Endothelial cell (in vitro differentiated cells): Measurements from ENCODE around the gene TGFB3. TPM values are rescaled to one million over a fixed set of nuclear protein-coding genes. Genes with fewer than 3 reads are reported as not detected.
A peak's percentile ranks its signal among the peaks of the same experiment; 100 is the strongest.

Experiments
- DNase-seq: peaks from one replicate; pipeline ENCODE4 v3.0.0; 2021; ENCODE audit warnings: low spot score
- H3K27ac Mint-ChIP-seq: one replicate; pipeline ENCODE4 v1.8.0; 2021; ENCODE audit warnings: mixed read lengths, inconsistent platforms; ENCODE audit not compliant: unreplicated experiment
- H3K27me3 Mint-ChIP-seq: one replicate; pipeline ENCODE4 v1.8.0; 2021; ENCODE audit warnings: mild to moderate bottlenecking, moderate library complexity, mixed read lengths, inconsistent platforms; ENCODE audit not compliant: unreplicated experiment
- H3K36me3 Mint-ChIP-seq: one replicate; pipeline ENCODE4 v1.8.0; 2021; ENCODE audit warnings: mild to moderate bottlenecking, low read depth, mixed read lengths, inconsistent platforms; ENCODE audit not compliant: unreplicated experiment
- H3K4me1 Mint-ChIP-seq: one replicate; pipeline ENCODE4 v1.8.0; 2021; ENCODE audit warnings: mild to moderate bottlenecking, mixed read lengths, inconsistent platforms; ENCODE audit not compliant: unreplicated experiment
- H3K4me3 Mint-ChIP-seq: one replicate; pipeline ENCODE4 v1.8.0; 2021; ENCODE audit warnings: mild to moderate bottlenecking, mixed read lengths, inconsistent platforms; ENCODE audit not compliant: unreplicated experiment
- H3K9me3 Mint-ChIP-seq: one replicate; pipeline ENCODE4 v1.8.0; 2021; ENCODE audit warnings: mixed read lengths, inconsistent platforms; ENCODE audit not compliant: unreplicated experiment
- total RNA-seq: library from RNA; stranded (reverse); fragmentation: NEBNext Ultra II Directional; extraction: Animal tissue kit (Norgen Biotek cat#: 25700); gene quantifications from one replicate; pipeline ENCODE4 v1.2.1, GENCODE V29; 2021; ENCODE audit not compliant: unreplicated experiment
- TF ChIP-seq, protein P1 (sequence below): fragments of 200-600 bp; sonication (generic); IDR thresholded peaks from one replicate; pipeline ENCODE4 v1.5.0; 2021; ENCODE audit warnings: antibody characterized with exemption; ENCODE audit not compliant: unreplicated experiment

The TGFB3 gene
- total RNA-seq, 1 donor from 2014 or later = 1.5 TPM

DNA sequence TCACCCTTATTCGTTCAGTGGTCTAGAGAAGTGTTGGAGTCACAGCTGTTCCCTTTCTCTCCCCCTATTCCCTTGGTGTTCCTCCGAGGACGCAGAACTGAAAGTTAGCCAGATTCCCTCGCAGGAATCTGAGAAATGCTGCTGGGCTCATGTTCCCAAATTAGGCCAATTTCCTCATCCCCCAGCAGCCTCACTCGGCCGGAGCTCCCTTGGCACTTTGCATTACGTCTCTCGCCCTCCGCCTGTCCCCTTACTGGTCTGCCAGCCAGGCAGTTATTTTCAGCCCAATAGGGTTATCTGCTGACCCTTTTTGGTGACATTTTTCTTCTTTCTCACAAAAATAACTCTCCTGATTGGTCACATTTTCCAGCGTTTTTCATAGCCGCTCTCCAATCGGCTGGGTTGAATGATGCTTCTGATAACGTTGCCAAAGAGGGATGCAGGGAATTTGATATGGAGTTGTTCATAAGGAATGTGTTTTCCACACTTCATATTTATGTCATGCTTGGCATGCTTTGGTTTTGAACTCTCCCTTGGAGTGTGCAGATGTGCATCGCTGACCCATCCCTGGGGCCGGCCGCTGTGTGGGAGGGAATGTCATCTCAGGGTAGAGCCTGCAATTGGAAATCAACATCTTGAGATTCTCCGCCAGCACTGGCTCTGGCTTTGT lies 13.7 kb upstream of the TGFB3 start:
- H3K4me3 Mint-ChIP-seq = no peak overlapping the region
- no peaks in the 10 kb centered on the region for H3K27me3 Mint-ChIP-seq
- H3K4me1 Mint-ChIP-seq = peaks cover 5% of the 10 kb centered on the region
- DNase-seq = no peak
- TF ChIP-seq, protein P1, sequence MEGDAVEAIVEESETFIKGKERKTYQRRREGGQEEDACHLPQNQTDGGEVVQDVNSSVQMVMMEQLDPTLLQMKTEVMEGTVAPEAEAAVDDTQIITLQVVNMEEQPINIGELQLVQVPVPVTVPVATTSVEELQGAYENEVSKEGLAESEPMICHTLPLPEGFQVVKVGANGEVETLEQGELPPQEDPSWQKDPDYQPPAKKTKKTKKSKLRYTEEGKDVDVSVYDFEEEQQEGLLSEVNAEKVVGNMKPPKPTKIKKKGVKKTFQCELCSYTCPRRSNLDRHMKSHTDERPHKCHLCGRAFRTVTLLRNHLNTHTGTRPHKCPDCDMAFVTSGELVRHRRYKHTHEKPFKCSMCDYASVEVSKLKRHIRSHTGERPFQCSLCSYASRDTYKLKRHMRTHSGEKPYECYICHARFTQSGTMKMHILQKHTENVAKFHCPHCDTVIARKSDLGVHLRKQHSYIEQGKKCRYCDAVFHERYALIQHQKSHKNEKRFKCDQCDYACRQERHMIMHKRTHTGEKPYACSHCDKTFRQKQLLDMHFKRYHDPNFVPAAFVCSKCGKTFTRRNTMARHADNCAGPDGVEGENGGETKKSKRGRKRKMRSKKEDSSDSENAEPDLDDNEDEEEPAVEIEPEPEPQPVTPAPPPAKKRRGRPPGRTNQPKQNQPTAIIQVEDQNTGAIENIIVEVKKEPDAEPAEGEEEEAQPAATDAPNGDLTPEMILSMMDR = no peak
- no peak overlapping the region for H3K27ac Mint-ChIP-seq
- peaks cover 12% of the 10 kb centered on the region for H3K36me3 Mint-ChIP-seq
- no peaks in the 10 kb centered on the region for H3K9me3 Mint-ChIP-seq

DNA sequence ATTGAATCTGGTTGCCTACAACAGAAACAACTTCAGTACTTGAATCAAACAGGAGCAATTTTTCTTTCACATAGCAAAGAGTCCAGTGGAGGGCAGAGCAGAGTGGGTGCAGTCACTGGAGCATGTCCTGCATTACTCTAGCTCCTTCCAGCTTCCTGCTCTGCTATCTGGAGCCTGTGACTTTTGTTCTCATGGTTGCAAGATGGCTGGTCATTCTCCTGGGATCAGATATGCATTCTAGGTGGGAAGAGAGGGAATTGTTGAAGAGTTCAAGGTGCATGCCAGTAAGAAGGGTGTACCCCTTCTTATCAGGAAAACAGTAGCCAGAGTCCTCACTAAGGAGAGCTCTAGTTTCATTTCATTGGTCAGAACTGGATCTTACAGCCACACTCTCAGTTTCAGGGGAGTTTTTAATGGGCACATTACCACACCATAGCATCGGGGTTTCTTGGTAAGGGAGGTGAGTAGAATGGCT lies 11.8 kb upstream of the TGFB3 start:
- Mint-ChIP-seq H3K9me3 (no peaks in the 10 kb centered on the region), H3K27me3 (no peaks in the 10 kb centered on the region)
- no peak for DNase-seq

DNA sequence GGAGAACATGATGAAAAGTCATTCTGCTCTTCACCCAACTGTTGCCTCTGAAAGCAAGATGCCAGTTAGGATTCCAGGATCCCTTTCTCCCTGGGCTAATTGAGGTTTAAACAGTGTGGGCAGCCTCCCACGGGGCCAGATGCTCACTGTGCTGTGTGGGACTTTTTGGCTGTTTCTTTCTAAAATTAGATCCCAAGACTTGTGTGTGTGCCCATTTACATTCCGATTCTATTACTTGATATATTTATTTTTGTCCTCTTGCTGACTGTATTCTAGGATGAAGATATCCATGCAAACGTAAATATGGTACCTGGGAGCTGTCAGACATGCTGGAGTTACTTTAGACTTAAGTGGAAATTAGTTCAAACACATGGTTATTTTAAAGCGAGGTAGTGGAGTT lies 10.0 kb upstream of the TGFB3 start:
- H3K27ac Mint-ChIP-seq = no peak overlapping the region
- no peak overlapping the region for H3K4me3 Mint-ChIP-seq
- no peak for DNase-seq
- peaks cover 5% of the 10 kb centered on the region for H3K4me1 Mint-ChIP-seq
- H3K36me3 Mint-ChIP-seq = peaks cover 11% of the 10 kb centered on the region
- H3K27me3 Mint-ChIP-seq = no peaks in the 10 kb centered on the region
- H3K9me3 Mint-ChIP-seq = no peaks in the 10 kb centered on the region
- TF ChIP-seq, protein P1 = no peak

More for the DNA sequence above, 11.8 kb upstream of the TGFB3 start:
- TF ChIP-seq, protein P1 = no peak
- no peak overlapping the region for H3K4me3 Mint-ChIP-seq
- peaks cover 11% of the 10 kb centered on the region for H3K36me3 Mint-ChIP-seq
- H3K27ac Mint-ChIP-seq = peak overlapping the region; percentile 68
- peaks cover 5% of the 10 kb centered on the region for H3K4me1 Mint-ChIP-seq

DNA sequence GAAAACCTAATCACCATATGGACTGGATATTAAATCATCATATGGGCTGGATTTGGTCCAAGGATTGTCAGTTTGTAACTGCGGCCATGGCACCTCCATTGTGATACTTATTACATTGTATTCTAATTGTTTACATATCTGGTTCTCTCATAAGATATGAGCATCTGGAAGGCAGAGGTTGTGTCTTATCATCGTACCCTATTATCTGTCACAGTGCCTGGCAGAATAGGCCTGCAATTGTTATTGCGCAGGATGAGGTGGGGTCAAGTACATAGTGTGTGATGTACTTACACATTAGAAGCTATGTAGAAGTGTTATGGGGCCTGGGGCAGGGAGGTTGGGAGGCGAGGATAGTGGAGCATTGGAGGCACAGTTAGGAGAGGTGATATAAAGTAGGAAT lies 8.5 kb upstream of the TGFB3 start:
- Mint-ChIP-seq H3K27me3 (no peaks in the 10 kb centered on the region), H3K36me3 (peaks cover 11% of the 10 kb centered on the region), H3K4me1 (peaks cover 14% of the 10 kb centered on the region), H3K27ac (peak overlapping the region; percentile 68), H3K9me3 (no peaks in the 10 kb centered on the region), H3K4me3 (peak overlapping the region; percentile 16)
- TF ChIP-seq, protein P1 = no peak
- no peak for DNase-seq

DNA sequence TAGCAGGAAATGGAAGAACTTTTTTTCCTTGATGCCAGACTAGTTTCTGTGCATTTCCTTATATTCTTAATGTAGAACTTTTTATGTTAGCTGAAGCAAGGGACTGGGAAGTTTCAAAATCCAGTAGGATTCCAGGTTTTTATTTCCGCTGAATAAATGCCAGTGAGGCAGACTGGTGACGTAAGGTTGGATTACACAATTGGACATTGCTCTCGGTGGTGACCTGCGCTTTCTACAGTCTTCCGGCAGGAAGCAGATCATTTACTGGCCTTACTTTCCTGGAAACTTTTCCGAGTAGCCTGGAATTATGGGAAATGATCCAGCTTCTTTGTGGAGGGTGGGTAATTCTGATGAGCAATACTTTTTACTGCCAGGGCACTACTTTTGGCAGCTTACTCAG lies 7.3 kb upstream of the TGFB3 start:
- no peaks in the 10 kb centered on the region for H3K9me3 Mint-ChIP-seq
- TF ChIP-seq, protein P1 = no peak
- H3K27ac Mint-ChIP-seq = no peak overlapping the region
- H3K4me3 Mint-ChIP-seq = no peak overlapping the region
- peaks cover 14% of the 10 kb centered on the region for H3K4me1 Mint-ChIP-seq
- H3K27me3 Mint-ChIP-seq = peaks cover 2% of the 10 kb centered on the region
- no peak for DNase-seq
- H3K36me3 Mint-ChIP-seq = peaks cover 2% of the 10 kb centered on the region
